ENCODE results near the gene ADAM11.

The ADAM11 gene

GRCh38 chr17:44775838-44776621, 17.2 kb downstream of the ADAM11 start:
- peak; percentile 44 for DNase-seq

GRCh38 chr17:44776628-44777393, 18.0 kb downstream of the ADAM11 start:
- DNase-seq: no peak

DNA sequence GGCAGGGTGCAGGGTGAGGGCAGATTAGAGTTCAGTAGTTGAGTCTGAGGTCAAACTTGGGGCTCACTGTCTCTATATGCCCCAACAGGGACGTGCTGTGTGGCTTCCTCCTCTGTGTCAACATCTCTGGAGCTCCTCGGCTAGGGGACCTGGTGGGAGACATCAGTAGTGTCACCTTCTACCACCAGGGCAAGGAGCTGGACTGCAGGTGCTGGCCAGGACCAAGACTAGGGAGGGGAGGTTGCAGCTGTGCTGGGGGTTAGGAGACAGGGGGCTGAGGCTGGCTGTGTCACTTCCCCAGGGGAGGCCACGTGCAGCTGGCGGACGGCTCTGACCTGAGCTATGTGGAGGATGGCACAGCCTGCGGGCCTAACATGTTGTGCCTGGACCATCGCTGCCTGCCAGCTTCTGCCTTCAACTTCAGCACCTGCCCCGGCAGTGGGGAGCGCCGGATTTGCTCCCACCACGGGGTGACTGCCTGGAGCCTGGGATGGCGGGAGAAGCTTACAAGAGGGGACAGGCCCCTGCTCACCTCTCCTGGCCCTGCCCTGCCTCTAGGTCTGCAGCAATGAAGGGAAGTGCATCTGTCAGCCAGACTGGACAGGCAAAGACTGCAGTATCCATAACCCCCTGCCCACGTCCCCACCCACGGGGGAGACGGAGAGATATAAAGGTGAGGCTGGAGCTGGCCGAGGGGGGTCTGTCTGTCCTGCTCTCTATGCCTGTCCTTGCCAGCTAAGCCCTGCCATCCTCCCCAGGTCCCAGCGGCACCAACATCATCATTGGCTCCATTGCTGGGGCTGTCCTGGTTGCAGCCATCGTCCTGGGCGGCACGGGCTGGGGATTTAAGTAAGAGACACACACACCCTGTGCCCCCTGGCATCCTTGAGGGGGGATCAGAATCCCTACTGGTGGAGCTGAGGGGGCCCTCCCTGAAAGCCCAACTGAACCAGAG, 18.9 kb downstream of the ADAM11 start:
- no peak for DNase-seq

DNA sequence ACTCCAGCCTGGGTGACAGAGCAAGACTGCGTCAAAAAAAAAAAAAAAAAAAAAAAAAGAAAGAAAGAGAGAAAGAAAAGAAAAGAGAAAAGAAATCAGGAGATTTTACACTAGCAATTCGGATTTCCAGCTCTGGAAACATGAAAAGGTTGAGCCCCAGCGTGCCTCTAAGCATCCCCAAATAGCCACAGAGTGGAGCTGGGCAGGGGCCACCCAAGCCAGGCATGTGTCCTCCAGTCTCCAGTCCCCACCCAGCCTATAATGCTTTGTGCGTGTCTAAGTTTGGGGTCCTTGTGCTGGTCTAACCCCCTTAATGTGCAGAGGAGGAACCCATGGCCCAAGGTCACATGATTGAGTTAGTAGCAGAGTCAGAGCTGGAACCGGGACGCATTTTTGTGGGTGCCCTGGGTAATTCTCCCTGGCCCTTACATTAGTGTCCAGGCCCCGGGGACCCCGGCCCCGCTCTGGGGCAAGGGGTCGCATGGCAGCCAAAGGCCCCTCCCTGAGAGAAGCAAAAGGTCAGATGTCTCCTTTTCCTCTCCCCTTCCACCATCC, 19.9 kb downstream of the ADAM11 start:
- DNase-seq: no peak

- DNase-seq: peak; percentile 89
Measured at GRCh38 chr17:44779211-44780025, 20.6 kb downstream of the ADAM11 start.

DNA sequence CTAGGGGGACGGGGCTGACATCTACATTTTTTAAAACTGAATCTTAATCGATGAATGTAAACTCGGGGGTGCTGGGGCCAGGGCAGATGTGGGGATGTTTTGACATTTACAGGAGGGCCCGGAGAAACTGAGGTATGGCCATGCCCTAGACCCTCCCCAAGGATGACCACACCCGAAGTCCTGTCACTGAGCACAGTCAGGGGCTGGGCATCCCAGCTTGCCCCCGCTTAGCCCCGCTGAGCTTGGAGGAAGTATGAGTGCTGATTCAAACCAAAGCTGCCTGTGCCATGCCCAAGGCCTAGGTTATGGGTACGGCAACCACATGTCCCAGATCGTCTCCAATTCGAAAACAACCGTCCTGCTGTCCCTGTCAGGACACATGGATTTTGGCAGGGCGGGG, 21.4 kb downstream of the ADAM11 start:
- no peak for DNase-seq

DNA sequence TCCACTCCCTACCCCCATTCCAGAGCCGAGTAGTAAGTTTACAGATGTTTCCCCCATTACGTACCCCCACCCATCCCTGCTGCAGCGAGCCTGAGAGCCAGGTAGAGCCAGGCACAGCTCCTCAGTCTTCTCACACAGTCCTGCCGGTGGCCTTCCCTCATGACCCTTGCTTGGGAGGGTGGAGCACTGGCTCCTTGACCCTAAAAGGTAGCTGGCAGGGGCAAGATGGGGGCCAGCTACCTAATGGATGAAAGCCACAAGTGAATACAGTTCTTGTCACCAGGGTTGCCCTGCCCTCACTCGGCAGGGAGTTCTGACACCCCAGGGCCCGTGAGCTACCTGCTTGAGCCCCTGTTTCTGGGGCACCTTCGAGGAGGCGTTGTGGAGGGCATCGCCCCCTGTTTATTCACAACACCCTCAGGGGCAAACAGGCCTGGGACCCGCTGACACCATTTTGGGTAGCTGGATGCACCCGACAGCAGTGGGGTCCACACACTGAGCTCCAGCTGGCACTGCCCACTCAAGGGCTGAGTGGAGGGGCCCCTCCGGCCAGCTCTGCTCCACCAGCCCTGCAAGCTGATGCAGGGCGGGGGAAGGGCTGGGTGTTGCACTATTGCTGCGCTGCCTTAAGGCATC, 22.2 kb downstream of the ADAM11 start:
- no peak for DNase-seq

GRCh38 chr17:44781551-44782325, 22.9 kb downstream of the ADAM11 start:
- peak; percentile 47 for DNase-seq

- no peak for DNase-seq
Measured at GRCh38 chr17:44782326-44782850, 23.6 kb downstream of the ADAM11 start.

DNA sequence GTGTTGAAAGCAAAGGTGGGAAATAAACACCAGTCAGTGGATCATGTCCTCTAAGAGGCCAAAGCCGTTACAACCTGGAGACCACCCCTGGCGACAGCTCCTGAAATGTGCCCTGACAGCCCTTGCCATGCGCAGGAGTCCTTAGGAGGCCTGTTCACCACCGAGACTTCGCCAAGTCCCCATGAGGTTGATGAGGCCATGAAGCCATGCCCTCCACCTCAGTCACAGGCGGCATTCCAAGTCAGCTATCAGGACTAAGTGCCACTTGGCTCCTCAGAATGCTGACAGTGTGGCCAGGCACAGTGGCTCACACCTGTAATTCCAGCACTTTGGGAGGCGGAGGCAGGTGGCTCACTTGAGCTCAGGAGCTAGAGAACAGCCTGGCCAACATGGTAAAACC, 27.1 kb downstream of the ADAM11 start:
- no peak for DNase-seq

DNA sequence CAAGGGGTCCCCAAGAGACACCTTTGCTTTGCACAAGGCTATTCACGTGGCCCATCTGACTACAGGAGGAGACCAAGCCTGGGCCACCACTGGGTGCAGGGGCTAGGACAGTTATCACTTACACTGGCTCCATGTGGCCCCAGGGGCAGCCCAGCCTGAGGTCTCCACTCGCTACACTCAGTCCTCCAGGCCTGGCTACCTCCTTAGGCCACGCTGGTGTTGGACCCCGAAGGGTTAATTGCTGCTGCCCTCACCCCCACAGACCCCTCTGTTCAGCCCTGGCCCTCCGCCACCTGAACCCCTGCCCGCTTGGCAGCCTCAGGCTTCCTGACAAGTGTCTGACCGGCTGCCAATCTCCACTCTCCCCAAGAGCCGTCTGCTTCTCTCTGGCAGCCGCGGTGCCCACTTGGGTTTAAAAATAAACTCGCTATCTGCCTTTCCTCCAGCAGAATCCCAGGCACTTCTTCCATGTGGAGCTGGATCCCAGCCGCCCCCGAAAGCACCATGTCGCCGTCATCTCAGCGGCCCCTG, 27.8 kb downstream of the ADAM11 start:
- no peak for DNase-seq

DNA sequence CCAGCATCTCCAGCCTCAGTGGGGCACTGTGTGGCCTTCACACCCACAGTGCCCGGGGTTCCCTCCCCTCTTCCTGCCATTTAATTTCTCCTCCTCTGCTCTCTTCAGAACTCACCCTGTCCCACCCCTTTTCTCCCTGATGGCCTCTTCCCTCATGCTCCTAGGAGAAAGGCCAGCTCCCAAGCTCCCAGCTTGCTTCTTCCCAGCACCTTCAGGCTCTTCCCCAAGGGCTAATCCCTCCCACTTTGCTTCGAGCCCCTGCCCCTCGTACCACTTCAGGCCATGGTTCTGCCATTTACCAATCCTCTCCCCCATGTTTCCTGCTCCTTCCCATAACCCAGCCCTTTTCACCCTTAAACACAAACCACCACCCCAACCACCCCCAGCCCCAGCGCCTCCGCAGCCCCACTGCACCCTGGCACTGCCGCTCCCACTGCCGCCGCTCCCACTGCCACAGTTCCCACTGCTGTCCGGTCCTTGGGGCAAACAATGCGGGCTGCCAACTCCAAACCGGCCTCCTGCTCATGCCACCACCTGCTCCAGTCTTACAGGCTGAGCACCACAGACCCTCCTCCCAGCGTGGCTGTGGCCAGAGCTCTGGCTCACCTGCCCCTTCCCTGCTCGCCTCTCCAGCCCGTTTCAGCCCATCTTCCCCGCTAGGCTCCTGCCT, 28.6 kb downstream of the ADAM11 start:
- DNase-seq: no peak

DNA sequence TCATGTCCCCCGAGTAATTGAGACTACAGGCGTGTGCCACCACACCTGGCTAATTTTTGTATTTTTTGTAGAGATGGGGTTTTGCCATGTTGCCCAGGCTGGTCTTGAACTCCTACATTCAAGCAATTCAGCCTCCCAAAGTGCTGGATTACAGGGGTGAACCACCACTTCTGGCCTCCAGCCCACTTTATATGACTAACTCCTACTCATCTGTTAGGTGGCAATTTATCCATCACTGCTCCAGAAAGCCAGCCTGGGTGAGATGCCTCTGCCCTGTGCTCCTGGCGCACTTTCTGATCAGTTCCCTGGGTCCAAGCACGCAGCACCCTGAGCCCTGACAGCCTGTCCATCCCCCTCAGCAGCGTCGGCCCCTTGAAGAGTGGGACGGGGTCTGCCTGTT, 29.4 kb downstream of the ADAM11 start:
- no peak for DNase-seq

DNA sequence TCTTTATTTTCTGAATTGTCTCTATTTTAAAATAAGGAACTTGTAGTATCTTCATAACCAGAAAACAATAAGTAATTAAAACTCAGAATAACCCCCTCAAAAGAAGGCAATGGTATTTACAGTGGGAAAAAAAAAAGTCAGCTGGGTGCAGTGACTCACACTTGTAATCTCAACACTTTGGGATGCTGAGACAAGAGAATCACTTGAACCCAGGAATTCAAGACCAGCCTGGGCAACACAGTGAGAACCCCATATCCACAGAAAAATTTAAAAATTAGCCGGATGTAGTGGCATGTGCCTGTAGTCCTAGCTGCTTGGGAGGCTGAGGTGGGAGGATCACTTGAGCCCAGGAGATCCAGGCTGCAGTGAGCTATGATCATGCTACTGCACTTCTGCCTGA, 33.5 kb downstream of the ADAM11 start:
- no peak for DNase-seq

- peak; percentile 88 for DNase-seq
Measured at GRCh38 chr17:44793885-44794842, 35.4 kb downstream of the ADAM11 start.

GRCh38 chr17:44794851-44795413, 36.1 kb downstream of the ADAM11 start:
- no peak for DNase-seq

DNA sequence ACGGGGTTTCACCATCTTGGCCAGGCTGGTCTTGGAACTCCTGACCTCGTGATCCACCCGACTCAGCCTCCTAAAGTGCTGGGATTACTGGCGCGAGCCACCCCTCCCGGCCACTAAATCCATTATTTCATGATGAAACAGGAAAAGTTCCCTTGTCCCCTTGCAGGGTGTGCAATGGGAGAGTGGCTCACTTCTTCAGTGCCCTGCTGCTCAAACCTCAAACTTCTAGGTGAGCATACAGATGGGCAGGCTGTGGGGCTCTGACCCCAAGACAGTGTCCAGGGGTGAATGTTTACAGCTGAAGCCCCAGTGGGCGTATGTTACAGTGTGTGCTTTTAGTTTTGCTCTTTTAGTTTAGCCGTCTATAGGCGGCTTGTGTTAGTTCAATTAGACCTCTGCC, 36.6 kb downstream of the ADAM11 start:
- no peak for DNase-seq

GRCh38 chr17:44795928-44796327, 37.1 kb downstream of the ADAM11 start:
- DNase-seq: peak; percentile 47

All from retina (tissue), 1 donor.